ENCODE results near the gene LCN6. TPM values are rescaled to one million over a fixed set of nuclear protein-coding genes. Genes with fewer than 3 reads are reported as not detected.

Gene LCN6
- total RNA-seq, 1 donor from 2014 or later = not detected

DNA sequence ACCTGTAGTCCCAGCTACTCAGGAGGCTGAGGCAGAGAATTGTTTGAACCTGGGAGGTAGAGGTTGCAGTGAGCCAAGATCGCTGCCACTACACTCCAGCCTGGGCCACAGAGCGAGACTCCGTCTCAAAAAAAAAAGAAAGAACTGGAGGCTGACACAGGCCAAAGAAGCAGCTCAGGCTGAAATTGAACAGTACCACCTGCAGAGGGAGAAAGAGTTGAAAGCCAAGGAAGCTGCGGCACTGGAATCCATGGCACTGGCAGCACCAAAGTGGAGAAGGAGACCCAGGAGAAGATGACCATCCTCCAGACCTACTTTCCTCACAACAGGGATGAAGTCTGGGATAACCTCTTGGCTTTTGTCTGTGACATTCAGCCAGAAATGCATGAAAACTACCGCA, 31.5 kb upstream of the LCN6 start:
- Histone ChIP-seq H3F3A (ENCODE audit: low read depth) (no peaks in the 10 kb centered on the region), H3K27me3 (peaks cover 48% of the 10 kb centered on the region), H3K36me3 (no peaks in the 10 kb centered on the region), H3K27ac (no peak overlapping the region), H3K4me3 (no peak overlapping the region), H2AFZ (replicated peaks) (no peak overlapping the region), H4K20me1 (ENCODE audit: low read depth) (no peaks in the 10 kb centered on the region), H3K79me2 (ENCODE audit: low read depth) (no peaks in the 10 kb centered on the region), H3K9me3 (ENCODE audit: low read depth) (no peaks in the 10 kb centered on the region), H3K4me2 (no peak overlapping the region), H3K9ac (no peak overlapping the region), H3K4me1 (no peaks in the 10 kb centered on the region)
- no peak overlapping the region for H3K27ac Mint-ChIP-seq
- no peak for DNase-seq (ENCODE audit: low spot score)
- H3K27me3 Mint-ChIP-seq (ENCODE audit: insufficient read depth, low read depth) = peaks cover 30% of the 10 kb centered on the region
- no peaks in the 10 kb centered on the region for H3K36me3 Mint-ChIP-seq
- no peak overlapping the region for H3K4me3 Mint-ChIP-seq
- peaks cover 14% of the 10 kb centered on the region for H3K9me3 Mint-ChIP-seq
- TF ChIP-seq EZH2 (IDR thresholded peaks at IDR 0.05) (no peak), EZH2phosphoT487 (IDR thresholded peaks at IDR 0.05) (no peak)
- TF ChIP-seq, protein P1, sequence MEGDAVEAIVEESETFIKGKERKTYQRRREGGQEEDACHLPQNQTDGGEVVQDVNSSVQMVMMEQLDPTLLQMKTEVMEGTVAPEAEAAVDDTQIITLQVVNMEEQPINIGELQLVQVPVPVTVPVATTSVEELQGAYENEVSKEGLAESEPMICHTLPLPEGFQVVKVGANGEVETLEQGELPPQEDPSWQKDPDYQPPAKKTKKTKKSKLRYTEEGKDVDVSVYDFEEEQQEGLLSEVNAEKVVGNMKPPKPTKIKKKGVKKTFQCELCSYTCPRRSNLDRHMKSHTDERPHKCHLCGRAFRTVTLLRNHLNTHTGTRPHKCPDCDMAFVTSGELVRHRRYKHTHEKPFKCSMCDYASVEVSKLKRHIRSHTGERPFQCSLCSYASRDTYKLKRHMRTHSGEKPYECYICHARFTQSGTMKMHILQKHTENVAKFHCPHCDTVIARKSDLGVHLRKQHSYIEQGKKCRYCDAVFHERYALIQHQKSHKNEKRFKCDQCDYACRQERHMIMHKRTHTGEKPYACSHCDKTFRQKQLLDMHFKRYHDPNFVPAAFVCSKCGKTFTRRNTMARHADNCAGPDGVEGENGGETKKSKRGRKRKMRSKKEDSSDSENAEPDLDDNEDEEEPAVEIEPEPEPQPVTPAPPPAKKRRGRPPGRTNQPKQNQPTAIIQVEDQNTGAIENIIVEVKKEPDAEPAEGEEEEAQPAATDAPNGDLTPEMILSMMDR (IDR thresholded peaks at IDR 0.05) = no peak
- peaks cover 12% of the 10 kb centered on the region for H3K4me1 Mint-ChIP-seq

DNA sequence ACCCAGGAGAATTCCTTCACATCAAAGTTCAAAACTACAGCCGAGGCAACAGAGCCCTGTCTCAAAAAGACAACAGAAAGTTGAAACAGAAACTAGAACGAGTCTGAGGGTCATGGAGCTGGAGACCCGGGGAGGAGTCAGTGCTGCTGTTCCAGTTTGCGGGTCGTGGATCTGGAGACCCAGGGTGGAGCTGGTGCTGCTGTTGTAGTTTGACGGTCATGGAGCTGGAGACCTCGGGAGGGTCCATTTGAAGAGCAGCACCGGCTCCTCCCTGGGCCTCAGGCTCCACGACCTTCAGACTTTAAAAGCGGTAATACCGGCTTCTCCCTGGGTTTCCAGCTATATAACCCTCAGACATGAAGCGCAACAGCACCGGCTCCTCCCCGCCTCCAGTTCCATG, 29.0 kb upstream of the LCN6 start:
- no peaks in the 10 kb centered on the region for H3K4me1 ChIP-seq
- H3K27me3 ChIP-seq = peaks cover 44% of the 10 kb centered on the region
- TF ChIP-seq EZH2phosphoT487 (IDR thresholded peaks at IDR 0.05) (no peak), EZH2 (IDR thresholded peaks at IDR 0.05) (no peak)
- TF ChIP-seq, protein P1 (IDR thresholded peaks at IDR 0.05) = no peak
- no peaks in the 10 kb centered on the region for H3K36me3 ChIP-seq
- no peaks in the 10 kb centered on the region for H3K36me3 Mint-ChIP-seq
- H3K9ac ChIP-seq = no peak overlapping the region
- H3K9me3 Mint-ChIP-seq = peaks cover 23% of the 10 kb centered on the region
- no peak for DNase-seq (ENCODE audit: low spot score)
- no peaks in the 10 kb centered on the region for H4K20me1 ChIP-seq (ENCODE audit: low read depth)
- no peak overlapping the region for H3K27ac Mint-ChIP-seq
- no peak overlapping the region for H3K4me2 ChIP-seq
- H3K79me2 ChIP-seq (ENCODE audit: low read depth) = no peaks in the 10 kb centered on the region
- no peak overlapping the region for H3K27ac ChIP-seq
- H3K4me3 Mint-ChIP-seq = peak overlapping the region; percentile 36
- H2AFZ ChIP-seq (replicated peaks) = no peak overlapping the region
- no peak overlapping the region for H3K4me3 ChIP-seq
- no peaks in the 10 kb centered on the region for H3F3A ChIP-seq (ENCODE audit: low read depth)
- H3K9me3 ChIP-seq (ENCODE audit: low read depth) = no peaks in the 10 kb centered on the region
- peaks cover 30% of the 10 kb centered on the region for H3K27me3 Mint-ChIP-seq (ENCODE audit: insufficient read depth, low read depth)
- H3K4me1 Mint-ChIP-seq = peaks cover 11% of the 10 kb centered on the region

DNA sequence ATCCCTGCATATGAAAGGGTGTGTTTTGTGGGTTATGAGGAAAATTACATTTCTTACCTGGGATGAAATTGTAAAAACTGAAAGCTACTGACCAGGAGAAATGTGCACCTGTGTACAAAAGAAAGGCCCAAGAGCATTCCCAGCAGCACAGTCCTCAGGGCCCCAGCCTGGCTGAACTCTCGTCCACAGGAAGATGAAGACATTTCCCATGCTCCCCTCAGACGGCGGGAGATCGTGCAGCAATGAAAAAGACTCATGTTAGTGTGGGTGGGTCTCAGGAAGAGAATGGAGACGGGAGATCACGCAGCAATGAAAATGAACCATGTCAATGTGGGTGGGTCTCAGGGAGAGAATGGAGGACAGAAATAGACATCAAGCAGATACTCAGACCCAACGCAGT, 28.6 kb upstream of the LCN6 start:
- H3K27ac ChIP-seq = no peak overlapping the region
- H3K4me3 ChIP-seq = no peak overlapping the region
- no peaks in the 10 kb centered on the region for H4K20me1 ChIP-seq (ENCODE audit: low read depth)
- Mint-ChIP-seq H3K27me3 (ENCODE audit: insufficient read depth, low read depth) (peaks cover 34% of the 10 kb centered on the region), H3K36me3 (no peaks in the 10 kb centered on the region), H3K4me1 (peaks cover 11% of the 10 kb centered on the region), H3K9me3 (peaks cover 23% of the 10 kb centered on the region), H3K4me3 (peak overlapping the region; percentile 36), H3K27ac (no peak overlapping the region)
- peaks cover 41% of the 10 kb centered on the region for H3K27me3 ChIP-seq
- H3K9ac ChIP-seq = no peak overlapping the region
- H3K79me2 ChIP-seq (ENCODE audit: low read depth) = no peaks in the 10 kb centered on the region
- H3K4me2 ChIP-seq = no peak overlapping the region
- no peaks in the 10 kb centered on the region for H3K4me1 ChIP-seq
- H3K9me3 ChIP-seq (ENCODE audit: low read depth) = no peaks in the 10 kb centered on the region
- H3K36me3 ChIP-seq = no peaks in the 10 kb centered on the region
- no peak for DNase-seq (ENCODE audit: low spot score)
- TF ChIP-seq EZH2 (IDR thresholded peaks at IDR 0.05) (no peak), EZH2phosphoT487 (IDR thresholded peaks at IDR 0.05) (no peak)
- TF ChIP-seq, protein P1 (IDR thresholded peaks at IDR 0.05) = no peak
- no peaks in the 10 kb centered on the region for H3F3A ChIP-seq (ENCODE audit: low read depth)
- no peak overlapping the region for H2AFZ ChIP-seq (replicated peaks)
